Smooth muscle cell of trachea (primary cell): ENCODE results near the gene BPIFB6. TPM values are rescaled to one million over a fixed set of nuclear protein-coding genes. Genes with fewer than 3 reads are reported as not detected.

ENCODE experiments used
- total RNA-seq: library from RNA; depleted of rRNA; stranded (reverse); fragments of >200 nt; gene quantifications from 2 replicates; pipeline ENCODE4 v1.2.1, GENCODE V29; 2014

Gene BPIFB6, protein sequence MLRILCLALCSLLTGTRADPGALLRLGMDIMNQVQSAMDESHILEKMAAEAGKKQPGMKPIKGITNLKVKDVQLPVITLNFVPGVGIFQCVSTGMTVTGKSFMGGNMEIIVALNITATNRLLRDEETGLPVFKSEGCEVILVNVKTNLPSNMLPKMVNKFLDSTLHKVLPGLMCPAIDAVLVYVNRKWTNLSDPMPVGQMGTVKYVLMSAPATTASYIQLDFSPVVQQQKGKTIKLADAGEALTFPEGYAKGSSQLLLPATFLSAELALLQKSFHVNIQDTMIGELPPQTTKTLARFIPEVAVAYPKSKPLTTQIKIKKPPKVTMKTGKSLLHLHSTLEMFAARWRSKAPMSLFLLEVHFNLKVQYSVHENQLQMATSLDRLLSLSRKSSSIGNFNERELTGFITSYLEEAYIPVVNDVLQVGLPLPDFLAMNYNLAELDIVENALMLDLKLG
- total RNA-seq = not detected in 2 replicates

DNA sequence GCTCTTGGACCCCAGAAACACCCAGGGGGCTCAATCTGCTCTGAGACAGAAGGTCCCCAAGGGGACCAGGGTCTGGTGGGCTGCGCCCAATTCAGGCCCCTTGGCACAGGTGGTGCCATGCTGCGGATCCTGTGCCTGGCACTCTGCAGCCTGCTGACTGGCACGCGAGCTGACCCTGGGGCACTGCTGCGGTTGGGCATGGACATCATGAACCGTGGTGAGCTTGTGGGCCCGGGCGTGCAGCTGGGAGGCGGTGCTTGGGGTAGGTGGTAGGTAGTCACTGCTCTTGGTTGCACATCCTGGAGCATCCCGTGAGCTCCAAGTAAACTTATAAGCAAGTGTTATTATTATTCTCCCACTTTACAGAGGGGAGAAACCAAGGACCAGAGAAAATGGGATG lies at the start of gene BPIFB6:
Gene BPIFB6, plus strand, starts transcription at position 118 of the 400 bp plus-strand sequence. Its CDS starts 0 bp downstream, at position 118.

DNA sequence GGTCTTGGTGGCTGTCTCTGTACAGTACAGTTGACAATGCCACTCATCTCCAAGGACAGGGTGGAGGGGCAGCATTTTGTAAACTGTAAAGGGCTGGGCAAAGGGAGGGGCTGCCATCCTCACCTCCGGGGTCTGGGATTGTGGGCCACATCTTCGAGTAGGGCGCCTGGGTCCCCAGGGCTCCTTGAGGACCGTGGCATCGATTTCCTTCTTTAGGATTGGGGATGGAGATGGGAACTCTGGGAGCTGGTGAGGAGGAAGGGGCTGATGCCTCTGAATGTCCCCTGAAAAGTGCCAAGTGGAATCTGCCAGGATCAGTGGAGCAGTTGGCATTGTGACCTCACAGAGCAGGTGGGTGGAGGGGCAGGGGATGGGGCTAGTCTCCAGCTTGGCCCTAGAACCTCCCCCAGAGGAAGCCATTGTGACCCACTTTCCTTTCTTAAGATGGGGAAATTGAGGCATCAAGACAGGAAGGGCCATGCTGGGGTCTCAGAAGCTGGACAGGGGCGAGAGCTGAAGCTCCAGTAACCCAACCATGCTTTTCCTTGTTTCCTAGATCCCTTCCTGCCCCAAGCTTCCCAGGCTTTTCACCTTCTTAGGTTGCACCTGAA lies 27.2 kb upstream of the BPIFB6 start, which contains the start of gene SUN5:
Gene SUN5, minus strand, starts transcription at position 293 of the 611 bp plus-strand sequence. Its CDS starts 93 bp downstream, at position 200.

DNA sequence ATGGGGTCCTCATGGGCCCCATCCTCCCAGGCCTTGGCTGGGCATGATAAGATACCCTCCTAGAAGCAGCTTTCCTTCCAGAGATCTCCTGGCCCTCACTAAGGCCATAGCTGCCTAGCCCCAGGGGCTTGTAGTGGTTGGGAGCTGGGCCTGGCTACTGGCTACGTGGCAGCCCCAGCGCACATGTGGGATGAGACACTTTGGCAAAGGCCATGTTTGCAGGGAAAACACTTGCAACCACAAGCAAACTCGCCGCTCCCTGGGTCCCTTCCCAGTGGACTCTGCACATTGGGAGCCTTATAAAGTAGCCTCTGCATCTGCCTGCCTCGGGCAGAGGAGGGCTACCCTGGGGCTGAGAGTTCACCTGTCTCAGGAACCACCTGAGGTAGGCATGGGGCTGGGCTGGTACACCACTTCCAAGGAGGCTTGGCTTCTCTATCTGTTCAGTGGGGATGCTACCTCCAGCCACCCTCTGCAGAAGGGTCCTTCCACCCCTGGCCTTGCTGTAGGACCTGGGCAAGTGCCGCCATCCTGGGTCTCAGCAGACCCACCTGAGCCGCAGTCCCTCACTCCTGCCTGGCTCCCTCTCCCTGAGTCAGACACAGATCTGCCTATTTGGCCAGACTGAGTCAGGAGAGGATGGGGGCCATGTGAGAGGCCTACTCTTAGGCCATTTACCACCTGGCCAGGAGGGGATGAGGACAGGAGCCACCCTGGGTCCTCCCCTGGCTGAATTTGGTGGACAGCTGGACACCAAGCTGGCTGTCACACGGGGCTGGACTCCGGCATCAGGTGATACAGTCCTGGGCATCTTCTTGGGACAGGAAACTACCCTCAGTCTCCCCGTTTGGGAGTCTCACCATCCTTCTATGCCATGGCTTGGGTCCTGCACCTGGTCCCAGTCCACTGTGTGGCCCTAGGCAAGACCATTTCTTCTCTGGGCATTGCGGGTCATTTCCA lies 23.8 kb upstream of the BPIFB6 start, which contains the start of gene BPIFB2:
Gene BPIFB2, plus strand, starts transcription at position 329 of the 960 bp plus-strand sequence. CDS start 871 bp downstream, outside the sequence.

DNA sequence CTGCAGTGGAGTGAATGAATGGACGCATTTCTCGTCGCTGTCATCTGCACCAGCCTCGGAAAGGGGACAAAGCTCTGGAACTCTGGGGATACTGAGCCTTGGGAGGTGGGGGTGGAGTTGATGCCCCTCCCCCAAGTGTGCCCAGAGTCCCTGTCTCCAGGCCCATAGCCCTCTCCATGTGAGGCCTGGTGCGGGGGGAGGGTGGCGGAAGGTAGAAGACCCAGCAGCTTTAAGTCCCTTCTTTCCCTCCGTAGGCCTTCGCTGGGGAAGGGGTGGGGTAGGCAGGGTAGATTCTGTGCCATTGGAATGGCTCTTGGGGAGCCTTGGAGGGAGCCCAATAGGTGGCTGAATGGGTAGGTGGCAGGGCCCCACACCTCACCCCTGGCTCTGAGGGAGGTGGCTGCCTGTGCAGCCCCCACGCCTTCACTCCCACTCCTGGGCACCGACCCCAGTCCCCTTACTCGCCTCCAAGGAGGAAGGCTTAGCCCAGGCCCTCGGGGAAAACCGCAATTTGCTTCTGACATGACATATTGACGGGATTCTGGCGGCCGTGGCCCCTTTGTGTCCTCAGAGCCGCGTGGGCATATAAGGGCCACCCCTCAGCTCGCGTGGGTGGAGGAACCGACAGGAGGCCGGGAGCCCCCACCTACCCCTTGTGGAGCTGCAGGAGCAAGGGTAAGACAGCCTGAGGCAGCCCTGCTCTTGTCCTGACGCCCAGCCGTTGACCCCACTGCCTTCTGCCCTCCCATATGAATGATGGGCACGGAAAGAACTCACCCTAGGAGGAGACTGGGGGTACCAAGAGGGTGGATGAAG lies 22.1 kb downstream of the BPIFB6 start, which contains the start of gene BPIFB3:
Gene BPIFB3, plus strand, starts transcription at position 613 of the 816 bp plus-strand sequence. CDS start 1,533 bp downstream, outside the sequence.

DNA sequence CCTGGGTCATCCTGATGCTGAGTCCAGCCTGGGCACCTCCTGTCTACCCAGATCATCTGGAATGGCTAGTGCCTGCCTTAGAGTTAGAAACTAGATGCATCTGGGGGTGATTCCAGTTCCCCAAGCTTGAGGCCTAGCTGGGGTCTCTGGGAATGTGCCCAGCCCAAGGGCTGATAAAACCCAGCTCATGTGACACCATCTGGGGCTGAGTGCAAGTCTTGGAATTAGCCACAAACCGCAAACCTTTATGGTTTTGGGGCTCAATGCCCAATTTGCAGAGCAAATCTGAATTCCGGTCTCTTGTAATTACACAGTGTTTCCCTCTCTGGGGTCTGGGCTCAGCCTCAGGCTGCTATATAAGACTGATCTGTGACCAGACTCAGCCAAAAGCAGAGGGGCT lies 47.8 kb downstream of the BPIFB6 start, which contains the start of gene BPIFB4:
Gene BPIFB4, plus strand, starts transcription at position 385 of the 400 bp plus-strand sequence. CDS start 1,884 bp downstream, outside the sequence.

Other genes with a start within 250 kb of the BPIFB6 start
- gene MAPRE1, start 211.7 kb upstream of the BPIFB6 start, total RNA-seq = 70.5 and 94.1 TPM in 2 replicates
- gene EFCAB8, start 172.7 kb upstream of the BPIFB6 start, total RNA-seq = 0.44 TPM in 1 of 2 replicates, not detected in the other
- gene SUN5, start 27.2 kb upstream of the BPIFB6 start, total RNA-seq = not detected in 2 replicates
- gene BPIFB2, start 23.9 kb upstream of the BPIFB6 start, total RNA-seq = not detected in 2 replicates
- gene BPIFB3, start 22.3 kb downstream of the BPIFB6 start, total RNA-seq = not detected in 2 replicates
- gene BPIFB4, start 48.0 kb downstream of the BPIFB6 start, total RNA-seq = not detected in 2 replicates
- not detected in 2 replicates for gene BPIFA2, start 136.5 kb downstream of the BPIFB6 start, total RNA-seq
- not detected in 2 replicates for gene BPIFA3, start 185.7 kb downstream of the BPIFB6 start, total RNA-seq
- not detected in 2 replicates for gene BPIFA1, start 204.3 kb downstream of the BPIFB6 start, total RNA-seq